Measurements from ENCODE around the gene PLEKHN1.

GRCh38 chr1:1021920-1022259 lies 55.6 kb downstream of the PLEKHN1 start:
- no peak for TF ChIP-seq CTCF (IDR thresholded peaks at IDR 0.05)
- no peak for TF ChIP-seq POLR2AphosphoS5 (IDR thresholded peaks at IDR 0.05)
- no peak for TF ChIP-seq POLR2A (IDR thresholded peaks at IDR 0.05)
- no peak for TF ChIP-seq EP300 (IDR thresholded peaks at IDR 0.05; ENCODE audit: low read depth)

All from transverse colon (tissue), 4 donors.